ENCODE results near the gene PPME1.

Gene PPME1

GRCh38 chr11:74267014-74267413 lies 95.9 kb downstream of the PPME1 start:
- in situ Hi-C loops (cut with MboI; ENCODE audit: low sequenced_read_pairs, unreplicated experiment) = no loop called here
- TF ChIP-seq CTCF (IDR thresholded peaks at IDR 0.05; ENCODE audit: borderline replicate concordance, control extremely low read depth, extremely low read depth, insufficient read depth, missing control alignments) = no peak
- no peak for DNase-seq (ENCODE audit: low spot score)

GRCh38 chr11:74268456-74268855 lies 97.4 kb downstream of the PPME1 start:
- no peak for TF ChIP-seq CTCF (IDR thresholded peaks at IDR 0.05; ENCODE audit: borderline replicate concordance, control extremely low read depth, extremely low read depth, insufficient read depth, missing control alignments)
- in situ Hi-C loops (cut with MboI; ENCODE audit: low sequenced_read_pairs, unreplicated experiment) = no loop called here
- no peak for DNase-seq (ENCODE audit: low spot score)

GRCh38 chr11:74269161-74269811 lies 98.2 kb downstream of the PPME1 start:
- in situ Hi-C loops (cut with MboI; ENCODE audit: low sequenced_read_pairs, unreplicated experiment) = no loop called here
- no peak for DNase-seq (ENCODE audit: low spot score)
- TF ChIP-seq CTCF (IDR thresholded peaks at IDR 0.05; ENCODE audit: borderline replicate concordance, control extremely low read depth, extremely low read depth, insufficient read depth, missing control alignments) = no peak

GRCh38 chr11:74272276-74272675 lies 101.2 kb downstream of the PPME1 start:
- DNase-seq (ENCODE audit: low spot score) = no peak
- TF ChIP-seq CTCF (IDR thresholded peaks at IDR 0.05; ENCODE audit: borderline replicate concordance, control extremely low read depth, extremely low read depth, insufficient read depth, missing control alignments) = no peak
- in situ Hi-C loops (cut with MboI; ENCODE audit: low sequenced_read_pairs, unreplicated experiment) = no loop called here

GRCh38 chr11:74276581-74276980 lies 105.5 kb downstream of the PPME1 start:
- in situ Hi-C loops (cut with MboI; ENCODE audit: low sequenced_read_pairs, unreplicated experiment) = no loop called here
- no peak for DNase-seq (ENCODE audit: low spot score)
- no peak for TF ChIP-seq CTCF (IDR thresholded peaks at IDR 0.05; ENCODE audit: borderline replicate concordance, control extremely low read depth, extremely low read depth, insufficient read depth, missing control alignments)

- no peak for DNase-seq (ENCODE audit: low spot score)
- TF ChIP-seq CTCF (IDR thresholded peaks at IDR 0.05; ENCODE audit: borderline replicate concordance, control extremely low read depth, extremely low read depth, insufficient read depth, missing control alignments) = no peak
- in situ Hi-C loops (cut with MboI; ENCODE audit: low sequenced_read_pairs, unreplicated experiment) = no loop called here
These were observed 107.0 kb downstream of the PPME1 start for GRCh38 chr11:74278103-74278502.

Measured in GM13976 (cell line).